SK-N-SH (cell line): ENCODE data around the gene CD300H. TPM values are rescaled to one million over a fixed set of nuclear protein-coding genes. Genes with fewer than 3 reads are reported as not detected.

Experiments
- CTCF ChIA-PET: fragments of 300-600, 350-600 bp; formaldehyde crosslinking; extraction: SDS; loops from one replicate; lab custom pipeline; 2021; lab: Yijun Ruan, JAX
- POLR2A ChIA-PET: fragments of 350-600 bp; sonication (Branson Sonifier 250); formaldehyde crosslinking; extraction: SDS; loops from one replicate; lab custom pipeline; 2020; ENCODE audit warnings: antibody characterized with exemption, inconsistent platforms; lab: Yijun Ruan, JAX
- DNase-seq: peaks from one replicate; pipeline ENCODE4 v3.0.0; 2012
- H2AFZ ChIP-seq: fragments of 200-600 bp; sonication (generic); 2 replicates; pipeline ENCODE4 v1.8.1; 2016; ENCODE audit warnings: antibody characterized with exemption, mild to moderate bottlenecking, low read depth
- H3F3A ChIP-seq: fragments of 200-600 bp; sonication (generic); replicated peaks from 2 replicates; pipeline ENCODE3; 2016; ENCODE audit warnings: antibody characterized with exemption, mild to moderate bottlenecking; ENCODE audit not compliant: insufficient read depth
- H3K27ac ChIP-seq, 2 experiments: fragments of 200-500 bp in 1 of 2; fragments of 200-600 bp in 1 of 2; sonication (Bioruptor generic) in 1 of 2; sonication (generic), shearing (Covaris generic) in 1 of 2; 2 replicates each; pipeline versions ENCODE4 v1.5.1 to v1.6.1; 2014 to 2016; ENCODE audit warnings: low read depth in 2 of 2, inconsistent platforms in 1 of 2, low read length in 1 of 2, mild to moderate bottlenecking in 1 of 2, mixed read lengths in 1 of 2
- H3K27me3 ChIP-seq: fragments of 200-600 bp; sonication (generic), shearing (Covaris generic); 2 replicates; pipeline ENCODE4 v1.6.1; 2016; ENCODE audit warnings: mixed run types; ENCODE audit not compliant: insufficient read depth
- H3K36me3 ChIP-seq, 2 experiments: fragments of 200-500 bp in 1 of 2; fragments of 200-600 bp in 1 of 2; sonication (Bioruptor generic) in 1 of 2; sonication (generic) in 1 of 2; replicated peaks in 1 of 2; 2 replicates each; pipeline versions ENCODE3 to v1.5.1; 2014 to 2016; ENCODE audit warnings: low read length in 1 of 2, mild to moderate bottlenecking in 1 of 2; ENCODE audit not compliant: insufficient read depth in 2 of 2, control insufficient read depth in 1 of 2
- H3K4me1 ChIP-seq, 2 experiments: fragments of 200-500 bp in 1 of 2; fragments of 200-600 bp in 1 of 2; sonication (Bioruptor generic) in 1 of 2; sonication (generic), shearing (Covaris generic) in 1 of 2; 2 replicates each; pipeline versions ENCODE4 v1.5.1 to v1.6.1; 2014 to 2016; ENCODE audit warnings: low read depth in 1 of 2, low read length in 1 of 2, mixed run types in 1 of 2; ENCODE audit not compliant: insufficient read depth in 2 of 2, control insufficient read depth in 1 of 2
- H3K4me2 ChIP-seq: fragments of 200-600 bp; sonication (generic), shearing (Covaris generic); 2 replicates; pipeline ENCODE4 v1.6.1; 2017; ENCODE audit warnings: mixed run types
- H3K4me3 ChIP-seq, 2 experiments: fragments of 200-500 bp in 1 of 2; fragments of 200-600 bp in 1 of 2; sonication (Bioruptor generic) in 1 of 2; sonication (generic), shearing (Covaris generic) in 1 of 2; 2 replicates each; pipeline versions ENCODE4 v1.5.1 to v1.8.1; 2014 to 2016; ENCODE audit warnings: low read depth in 2 of 2, inconsistent platforms in 1 of 2, low read length in 1 of 2, mild to moderate bottlenecking in 1 of 2, mixed read lengths in 1 of 2, moderate library complexity in 1 of 2
- H3K79me2 ChIP-seq: fragments of 200-600 bp; sonication (generic); 2 replicates; pipeline ENCODE4 v1.8.1; 2017; ENCODE audit warnings: mild to moderate bottlenecking; ENCODE audit not compliant: insufficient read depth
- H3K9ac ChIP-seq: fragments of 200-600 bp; sonication (generic); 2 replicates; pipeline ENCODE4 v1.6.1; 2017; ENCODE audit warnings: mixed run types
- H3K9me2 ChIP-seq: fragments of 200-600 bp; sonication (generic); 2 replicates; pipeline ENCODE4 v1.6.1; 2017; ENCODE audit warnings: mixed run types
- H3K9me3 ChIP-seq: fragments of 200-600 bp; sonication (generic); 2 replicates; pipeline ENCODE4 v1.6.1; 2017; ENCODE audit warnings: mixed run types, mild to moderate bottlenecking, moderate library complexity
- H4K20me1 ChIP-seq: fragments of 200-600 bp; sonication (generic); 2 replicates; pipeline ENCODE4 v1.6.1; 2017; ENCODE audit warnings: mild to moderate bottlenecking, mixed run types; ENCODE audit not compliant: insufficient read depth
- FOSL2 ChIP-seq: IDR thresholded peaks from 2 replicates; pipeline ENCODE4 v1.4.0; 2012; ENCODE audit warnings: low read depth, mild to moderate bottlenecking, moderate library complexity, borderline replicate concordance
- GATA2 ChIP-seq: sonication (generic); formaldehyde crosslinking; IDR thresholded peaks from 2 replicates; pipeline ENCODE4 v1.5.0; 2020; ENCODE audit warnings: mild to moderate bottlenecking, missing genetic modification reagents
- IRF3 ChIP-seq: fragments of 150-350 bp; IDR thresholded peaks from 2 replicates; pipeline ENCODE4 v1.6.1; 2016; ENCODE audit warnings: mild to moderate bottlenecking, low read depth, low read length
- MEF2A ChIP-seq: IDR thresholded peaks from 2 replicates; pipeline ENCODE4 v1.4.0; 2012; ENCODE audit warnings: low read depth, borderline replicate concordance
- PBX3 ChIP-seq: IDR thresholded peaks from 2 replicates; pipeline ENCODE4; 2012
- POLR2AphosphoS5 ChIP-seq: IDR thresholded peaks from 2 replicates; pipeline ENCODE4 v1.6.1; 2012; ENCODE audit warnings: low read depth, low read length
- SIN3A ChIP-seq: IDR thresholded peaks from 2 replicates; pipeline ENCODE4 v1.6.1; 2012; ENCODE audit warnings: low read depth, mild to moderate bottlenecking, low read length, moderate library complexity, borderline replicate concordance
- USF1 ChIP-seq: IDR thresholded peaks from 2 replicates; pipeline ENCODE4 v1.4.0; 2012; ENCODE audit warnings: low read depth, borderline replicate concordance
- YY1 ChIP-seq: IDR thresholded peaks from 2 replicates; pipeline ENCODE4 v1.4.0; 2012; ENCODE audit warnings: low read depth, mild to moderate bottlenecking
- WGBS: methylation state at CpG from one replicate; pipeline ENCODE4 v1.1.6; 2017; ENCODE audit warnings: low lambda C conversion rate; 5-methylcytosine and 5-hydroxymethylcytosine counted together
- polyA plus RNA-seq, 3 experiments: library from polyadenylated mRNA; depleted of rRNA; stranded (reverse); fragments of >200 nt; gene quantifications; 2 replicates each; pipeline ENCODE4 v1.2.3, GENCODE V29; 2012

The CD300H gene
- polyA plus RNA-seq, 1 of the 3 experiments (the other 2 are of a cell fraction), result not detected

GRCh38 chr17:74525465-74525725 is 41.9 kb downstream of the CD300H start:
- WGBS, result 10% methylated on average over 1 of the region's 1 CpG
- no peaks in the 10 kb centered on the region for H3K9me2 ChIP-seq
- no peaks in the 10 kb centered on the region for H3K4me1 ChIP-seq
- no peaks in the 10 kb centered on the region for H3F3A ChIP-seq
- H3K36me3 ChIP-seq, result no peaks in the 10 kb centered on the region
- H3K4me3 ChIP-seq, result no peak overlapping the region
- TF ChIP-seq USF1 (no peak), IRF3 (no peak), GATA2 (CRISPR knock-in tag) (no peak), SIN3A (no peak), FOSL2 (no peak), PBX3 (no peak), MEF2A (no peak)
- no peak for DNase-seq
- no peak overlapping the region for H3K27ac ChIP-seq
- ChIA-PET CTCF (interaction anchor here (0.5 kb wide), 1 partner anchor 1687 kb away, joined by 3 read pairs; no protein-coding TSS in a partner anchor), POLR2A (no interaction called here)
- no peak overlapping the region for H2AFZ ChIP-seq
- no peaks in the 10 kb centered on the region for H4K20me1 ChIP-seq
- no peaks in the 10 kb centered on the region for H3K79me2 ChIP-seq
- H3K4me2 ChIP-seq, result no peak overlapping the region
- no peak overlapping the region for H3K9ac ChIP-seq
- no peaks in the 10 kb centered on the region for H3K27me3 ChIP-seq
- H3K9me3 ChIP-seq, result no peaks in the 10 kb centered on the region

- Histone ChIP-seq H3K4me1 (no peaks in the 10 kb centered on the region), H3K27ac (no peak overlapping the region), H3K9me2 (no peaks in the 10 kb centered on the region), H3K4me3 (no peak overlapping the region), H3K79me2 (no peaks in the 10 kb centered on the region), H3K4me2 (no peak overlapping the region), H2AFZ (no peak overlapping the region), H3K9ac (no peak overlapping the region), H3F3A (no peaks in the 10 kb centered on the region), H3K27me3 (no peaks in the 10 kb centered on the region), H3K9me3 (no peaks in the 10 kb centered on the region), H4K20me1 (no peaks in the 10 kb centered on the region), H3K36me3 (no peaks in the 10 kb centered on the region)
- peak; percentile 9 for DNase-seq
- ChIA-PET POLR2A (no interaction called here), CTCF (interaction anchor here (0.5 to 0.8 kb wide), 2 partner anchors 42 to 1687 kb away, joined by 3 read pairs; no protein-coding TSS in a partner anchor)
- WGBS, result 9% methylated on average over 11 of the region's 11 CpGs
- TF ChIP-seq YY1 (no peak), POLR2AphosphoS5 (no peak), MEF2A (no peak)
These were observed 42.5 kb downstream of the CD300H start for GRCh38 chr17:74524653-74525464.
